Measurements from ENCODE around the gene CCDC18.

- TF ChIP-seq YY1 (tag by site-specific recombination; IDR thresholded peaks at IDR 0.05) (no peak), ZNF426 (tag by site-specific recombination; IDR thresholded peaks at IDR 0.05) (no peak), CTCF (tag by site-specific recombination; IDR thresholded peaks at IDR 0.05) (no peak), ZNF335 (tag by site-specific recombination; conservative IDR thresholded peaks at IDR 0.05) (no peak), MZF1 (tag by site-specific recombination; IDR thresholded peaks at IDR 0.05; ENCODE audit: borderline replicate concordance) (no peak), ZBTB7A (tag by site-specific recombination; IDR thresholded peaks at IDR 0.05; ENCODE audit: low read depth) (no peak), ZBTB10 (tag by site-specific recombination; IDR thresholded peaks at IDR 0.05) (no peak), ZBTB44 (tag by site-specific recombination; IDR thresholded peaks at IDR 0.05) (no peak)
These were observed 59.3 kb downstream of the CCDC18 start for GRCh38 chr1:93239863-93240262.
